ENCODE measurements around the gene TMEM202.

DNA sequence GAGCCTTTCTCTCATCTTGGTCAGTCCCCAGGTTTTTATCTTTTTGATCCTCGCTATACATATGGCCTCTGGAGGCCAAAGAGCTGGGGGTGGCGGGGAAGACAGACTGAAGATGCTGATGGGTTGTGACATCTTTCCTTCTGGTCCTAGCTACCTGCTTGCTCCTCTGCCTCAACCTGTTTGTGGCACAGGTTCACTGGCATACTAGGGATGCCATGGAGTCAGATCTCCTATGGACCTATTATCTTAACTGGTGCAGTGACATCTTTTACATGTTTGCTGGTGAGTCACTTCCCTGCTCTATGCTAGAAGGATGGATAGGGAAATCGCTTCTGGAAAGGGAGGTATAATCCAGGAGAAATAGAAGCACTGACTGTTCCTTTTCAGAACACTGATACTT lies 8.8 kb downstream of the TMEM202 start:
- TF ChIP-seq EP300 (IDR thresholded peaks at IDR 0.05): no peak
- no peak for TF ChIP-seq SREBF2 (IDR thresholded peaks at IDR 0.05)
- TF ChIP-seq MAX (IDR thresholded peaks at IDR 0.05): no peak
- no peak for TF ChIP-seq RFX5 (IDR thresholded peaks at IDR 0.05)
- TF ChIP-seq FOSL2 (IDR thresholded peaks at IDR 0.05): no peak
- TF ChIP-seq FOSL2 (CRISPR knock-in tag; IDR thresholded peaks at IDR 0.05): no peak
- TF ChIP-seq CTCF (IDR thresholded peaks at IDR 0.05): no peak
- no peak for TF ChIP-seq CHD4 (IDR thresholded peaks at IDR 0.05; ENCODE audit: borderline replicate concordance)
- no peak for TF ChIP-seq RNF2 (IDR thresholded peaks at IDR 0.05; ENCODE audit: borderline replicate concordance, low read depth)

Measured in A549 (cell line).